Astrocyte (in vitro differentiated cells and primary cell): ENCODE results near the gene KRTAP4-3.
"Not testable (repeated sequence)": the region's sequence is repeated elsewhere in the genome, so short reads cannot be mapped to it uniquely, and the experiment has no call there.

Experiments
- CTCF ChIP-seq: IDR thresholded peaks from 2 replicates; pipeline ENCODE4 v1.5.1; 2011; ENCODE audit warnings: low read depth, mild to moderate bottlenecking, inconsistent platforms, low read length, moderate library complexity; ENCODE audit not compliant: insufficient read depth
- EZH2 ChIP-seq: IDR thresholded peaks from 2 replicates; pipeline ENCODE4 v1.6.1; 2012; ENCODE audit warnings: mild to moderate bottlenecking, low read length, inconsistent platforms; ENCODE audit not compliant: insufficient read depth

GRCh38 chr17:41119696-41120690 lies 48.0 kb downstream of the KRTAP4-3 start:
- TF ChIP-seq CTCF, EZH2: not testable (repeated sequence)
